Uterus (tissue), 2 donors: ENCODE data around the gene HOXB8.

ENCODE experiments used
- CTCF ChIP-seq, 4 experiments: fragments of 200-600 bp in 2 of 4; fragments of 450-650 bp in 2 of 4; sonication (generic) in 2 of 4; IDR thresholded peaks; one replicate each; pipeline ENCODE4 v1.5.1; 2016 to 2019; ENCODE audit warnings: antibody characterized with exemption in 4 of 4, mild to moderate bottlenecking in 2 of 4, moderate library complexity in 1 of 4
- POLR2A ChIP-seq, 2 donors: fragments of 450-650 bp; IDR thresholded peaks; one replicate each; pipeline ENCODE4 v1.6.1; 2016; ENCODE audit warnings: antibody characterized with exemption in 2 of 2, mild to moderate bottlenecking in 1 of 2, moderate library complexity in 1 of 2

GRCh38 chr17:48595278-48595999, 19.7 kb downstream of the HOXB8 start:
- no peak for TF ChIP-seq CTCF (IDR thresholded peaks at IDR 0.05)
- TF ChIP-seq POLR2A (IDR thresholded peaks at IDR 0.05), result no peak
